ENCODE data around the gene SHROOM3.

GRCh38 chr4:76607846-76608245 is 172.8 kb downstream of the SHROOM3 start:
- TF ChIP-seq POLR2A (IDR thresholded peaks at IDR 0.05), result no peak
- TF ChIP-seq CTCF (IDR thresholded peaks at IDR 0.05 in 8 of 11, conservative IDR thresholded peaks at IDR 0.05 in 3 of 11), result no peak
